Measurements from ENCODE around the gene SAMHD1. TPM values are rescaled to one million over a fixed set of nuclear protein-coding genes. Genes with fewer than 3 reads are reported as not detected.

Gene SAMHD1
- total RNA-seq, 2 experiments from 2014 or later, result 29.9 to 33.5 TPM

- H3K9me3 Mint-ChIP-seq, result no peaks in the 10 kb centered on the region
- H3K36me3 Mint-ChIP-seq (ENCODE audit: low read depth), result no peaks in the 10 kb centered on the region
- DNase-seq, result no peak
- CTCF ChIA-PET, result interaction anchor here (1.0 to 2.2 kb wide), 3 partner anchors 9 to 81 kb away, joined by 4 to 6 read pairs (median 5); partner anchors contain the start of gene DSN1
- H3K4me3 Mint-ChIP-seq, result no peak overlapping the region
- no peaks in the 10 kb centered on the region for H3K27me3 Mint-ChIP-seq (ENCODE audit: low read depth)
- H3K4me1 Mint-ChIP-seq (ENCODE audit: low read depth), result peaks cover 16% of the 10 kb centered on the region
- no peak overlapping the region for H3K27ac Mint-ChIP-seq
- intact Hi-C loops (cut with micrococcal nuclease), result no loop called here
Measured at GRCh38 chr20:36855241-36855657, 96.3 kb downstream of the SAMHD1 start.

- H3K9me3 Mint-ChIP-seq, result no peaks in the 10 kb centered on the region
- H3K4me1 Mint-ChIP-seq (ENCODE audit: low read depth), result peaks cover 16% of the 10 kb centered on the region
- H3K36me3 Mint-ChIP-seq (ENCODE audit: low read depth), result no peaks in the 10 kb centered on the region
- H3K27me3 Mint-ChIP-seq (ENCODE audit: low read depth), result no peaks in the 10 kb centered on the region
- H3K4me3 Mint-ChIP-seq, result no peak overlapping the region
- CTCF ChIA-PET, result interaction anchor here (0.5 to 2.2 kb wide), 5 partner anchors 9 to 229 kb away, joined by 3 to 6 read pairs (median 4); partner anchors contain the start of gene DSN1
- intact Hi-C loops (cut with micrococcal nuclease), result no loop called here
- no peak for DNase-seq
- H3K27ac Mint-ChIP-seq, result no peak overlapping the region
Measured at GRCh38 chr20:36854348-36855240, 96.9 kb downstream of the SAMHD1 start.

- Mint-ChIP-seq H3K4me1 (ENCODE audit: low read depth) (peaks cover 14% of the 10 kb centered on the region), H3K27ac (no peak overlapping the region), H3K4me3 (no peak overlapping the region), H3K36me3 (ENCODE audit: low read depth) (no peaks in the 10 kb centered on the region), H3K27me3 (ENCODE audit: low read depth) (no peaks in the 10 kb centered on the region), H3K9me3 (no peaks in the 10 kb centered on the region)
- no peak for DNase-seq
- CTCF ChIA-PET, result interaction anchor here (0.6 to 0.7 kb wide), 2 partner anchors 194 to 562 kb away, joined by 4 read pairs; no protein-coding TSS in a partner anchor
- intact Hi-C loops (cut with micrococcal nuclease), result no loop called here
Measured at GRCh38 chr20:36852187-36852586, 99.3 kb downstream of the SAMHD1 start.

GRCh38 chr20:36851490-36851889, 100.0 kb downstream of the SAMHD1 start:
- no peak overlapping the region for H3K4me3 Mint-ChIP-seq
- no peaks in the 10 kb centered on the region for H3K36me3 Mint-ChIP-seq (ENCODE audit: low read depth)
- H3K27me3 Mint-ChIP-seq (ENCODE audit: low read depth), result no peaks in the 10 kb centered on the region
- peaks cover 7% of the 10 kb centered on the region for H3K4me1 Mint-ChIP-seq (ENCODE audit: low read depth)
- intact Hi-C loops (cut with micrococcal nuclease), result no loop called here
- CTCF ChIA-PET, result no interaction called here
- no peak for DNase-seq
- H3K27ac Mint-ChIP-seq, result no peak overlapping the region
- H3K9me3 Mint-ChIP-seq, result no peaks in the 10 kb centered on the region

GRCh38 chr20:36850759-36851158, 100.7 kb downstream of the SAMHD1 start:
- H3K27me3 Mint-ChIP-seq (ENCODE audit: low read depth), result no peaks in the 10 kb centered on the region
- H3K4me1 Mint-ChIP-seq (ENCODE audit: low read depth), result peaks cover under 1% of the 10 kb centered on the region
- CTCF ChIA-PET, result no interaction called here
- no peak overlapping the region for H3K27ac Mint-ChIP-seq
- DNase-seq, result no peak
- H3K4me3 Mint-ChIP-seq, result no peak overlapping the region
- H3K9me3 Mint-ChIP-seq, result no peaks in the 10 kb centered on the region
- H3K36me3 Mint-ChIP-seq (ENCODE audit: low read depth), result no peaks in the 10 kb centered on the region
- intact Hi-C loops (cut with micrococcal nuclease), result no loop called here

GRCh38 chr20:36849333-36850065, 102.0 kb downstream of the SAMHD1 start:
- Mint-ChIP-seq H3K4me1 (ENCODE audit: low read depth) (no peaks in the 10 kb centered on the region), H3K27me3 (ENCODE audit: low read depth) (no peaks in the 10 kb centered on the region), H3K27ac (no peak overlapping the region), H3K4me3 (no peak overlapping the region), H3K36me3 (ENCODE audit: low read depth) (no peaks in the 10 kb centered on the region), H3K9me3 (no peaks in the 10 kb centered on the region)
- intact Hi-C loops (cut with micrococcal nuclease), result no loop called here
- CTCF ChIA-PET, result interaction anchor here (0.8 kb wide), 1 partner anchor 166 kb away, joined by 3 read pairs; no protein-coding TSS in a partner anchor
- DNase-seq, result no peak

GRCh38 chr20:36848677-36849076, 102.8 kb downstream of the SAMHD1 start:
- DNase-seq, result no peak
- Mint-ChIP-seq H3K27me3 (ENCODE audit: low read depth) (no peaks in the 10 kb centered on the region), H3K4me1 (ENCODE audit: low read depth) (peaks cover 2% of the 10 kb centered on the region), H3K4me3 (no peak overlapping the region), H3K27ac (no peak overlapping the region), H3K9me3 (no peaks in the 10 kb centered on the region), H3K36me3 (ENCODE audit: low read depth) (no peaks in the 10 kb centered on the region)
- intact Hi-C loops (cut with micrococcal nuclease), result no loop called here
- CTCF ChIA-PET, result interaction anchor here (0.7 to 0.8 kb wide), 2 partner anchors 15 to 166 kb away, joined by 3 read pairs; a partner anchor contains a TSS

GRCh38 chr20:36848078-36848660, 103.3 kb downstream of the SAMHD1 start:
- DNase-seq, result no peak
- Mint-ChIP-seq H3K4me1 (ENCODE audit: low read depth) (peaks cover 7% of the 10 kb centered on the region), H3K9me3 (no peaks in the 10 kb centered on the region), H3K4me3 (no peak overlapping the region), H3K27ac (no peak overlapping the region), H3K36me3 (ENCODE audit: low read depth) (no peaks in the 10 kb centered on the region), H3K27me3 (ENCODE audit: low read depth) (no peaks in the 10 kb centered on the region)
- CTCF ChIA-PET, result interaction anchor here (0.6 to 2.4 kb wide), 6 partner anchors 11 to 634 kb away, joined by 3 to 7 read pairs (median 4); a partner anchor contains a TSS
- intact Hi-C loops (cut with micrococcal nuclease), result no loop called here

- Mint-ChIP-seq H3K9me3 (no peaks in the 10 kb centered on the region), H3K36me3 (ENCODE audit: low read depth) (no peaks in the 10 kb centered on the region), H3K4me3 (no peak overlapping the region), H3K27ac (no peak overlapping the region), H3K27me3 (ENCODE audit: low read depth) (no peaks in the 10 kb centered on the region), H3K4me1 (ENCODE audit: low read depth) (peaks cover 9% of the 10 kb centered on the region)
- intact Hi-C loops (cut with micrococcal nuclease), result no loop called here
- DNase-seq, result no peak
- CTCF ChIA-PET, result interaction anchor here (0.6 to 2.4 kb wide), 7 partner anchors 10 to 634 kb away, joined by 3 to 7 read pairs (median 3); no protein-coding TSS in a partner anchor
Measured at GRCh38 chr20:36847710-36848040, 103.8 kb downstream of the SAMHD1 start.

- H3K4me3 Mint-ChIP-seq, result no peak overlapping the region
- H3K9me3 Mint-ChIP-seq, result no peaks in the 10 kb centered on the region
- peak overlapping the region; percentile 21 for H3K27ac Mint-ChIP-seq
- CTCF ChIA-PET, result interaction anchor here (0.6 to 2.4 kb wide), 5 partner anchors 10 to 36 kb away, joined by 3 to 7 read pairs (median 3); no protein-coding TSS in a partner anchor
- peaks cover 12% of the 10 kb centered on the region for H3K4me1 Mint-ChIP-seq (ENCODE audit: low read depth)
- intact Hi-C loops (cut with micrococcal nuclease), result no loop called here
- H3K27me3 Mint-ChIP-seq (ENCODE audit: low read depth), result no peaks in the 10 kb centered on the region
- no peak for DNase-seq
- H3K36me3 Mint-ChIP-seq (ENCODE audit: low read depth), result no peaks in the 10 kb centered on the region
Measured at GRCh38 chr20:36847009-36847709, 104.3 kb downstream of the SAMHD1 start.

- CTCF ChIA-PET, result interaction anchor here (1.2 kb wide), 1 partner anchor 29 kb away, joined by 3 read pairs; no protein-coding TSS in a partner anchor
- H3K27ac Mint-ChIP-seq, result no peak overlapping the region
Measured at GRCh38 chr20:36845288-36845971, 106.1 kb downstream of the SAMHD1 start.

More at GRCh38 chr20:36845288-36845971, 106.1 kb downstream of the SAMHD1 start:
- no peak overlapping the region for H3K4me3 Mint-ChIP-seq
- intact Hi-C loops (cut with micrococcal nuclease), result no loop called here
- no peak for DNase-seq
- no peaks in the 10 kb centered on the region for H3K9me3 Mint-ChIP-seq
- H3K36me3 Mint-ChIP-seq (ENCODE audit: low read depth), result no peaks in the 10 kb centered on the region
- H3K4me1 Mint-ChIP-seq (ENCODE audit: low read depth), result peaks cover 19% of the 10 kb centered on the region
- no peaks in the 10 kb centered on the region for H3K27me3 Mint-ChIP-seq (ENCODE audit: low read depth)

Data from activated naive CD4-positive, alpha-beta T cell treated with anti-CD3 and anti-CD28 coated beads for 36 hours (primary cell).